Subcutaneous adipose tissue (tissue), 4 donors: ENCODE data around the gene RSPO4. TPM values are rescaled to one million over a fixed set of nuclear protein-coding genes. Genes with fewer than 3 reads are reported as not detected.

Source experiments
- CTCF ChIP-seq: fragments of 450-650 bp; IDR thresholded peaks from one replicate; pipeline ENCODE4 v1.5.1; 2016; ENCODE audit warnings: low read depth, mild to moderate bottlenecking, control low read depth, antibody characterized with exemption, moderate library complexity
- total RNA-seq, 4 donors: library from RNA; depleted of rRNA; stranded (reverse); fragments of >200 nt; gene quantifications; one replicate each; pipeline ENCODE4 v1.1.0, GENCODE V29; 2016

The RSPO4 gene
- total RNA-seq = under 1 TPM in 1 of 4 donors, not detected in 3; 0.22 TPM

GRCh38 chr20:1001911-1002681 is at the start of gene RSPO4:
Gene RSPO4 (minus strand): TSS chr20:1002311. CDS start chr20:1002164, 147 bp downstream.
- TF ChIP-seq CTCF = no peak

GRCh38 chr20:1050440-1050839 is 48.3 kb upstream of the RSPO4 start:
- no peak for TF ChIP-seq CTCF

GRCh38 chr20:1045860-1046418 is 43.8 kb upstream of the RSPO4 start:
- TF ChIP-seq CTCF = no peak

- no peak for TF ChIP-seq CTCF
Observed at GRCh38 chr20:1041845-1042390, 39.8 kb upstream of the RSPO4 start.

- no peak for TF ChIP-seq CTCF
Observed at GRCh38 chr20:1038205-1038604, 36.1 kb upstream of the RSPO4 start.

GRCh38 chr20:1037039-1037438 is 34.9 kb upstream of the RSPO4 start:
- no peak for TF ChIP-seq CTCF

- TF ChIP-seq CTCF = no peak
Observed at GRCh38 chr20:1035466-1035865, 33.4 kb upstream of the RSPO4 start.
